ENCODE data around the gene HOXB6.

HOXB6 gene

GRCh38 chr17:48628649-48629410 is 24.0 kb upstream of the HOXB6 start:
- H3K4me3 ChIP-seq (ENCODE audit: low read depth, low read length), result no peak overlapping the region
- no peak for DNase-seq (ENCODE audit: low read depth)
- no peak for TF ChIP-seq CTCF (IDR thresholded peaks at IDR 0.05; ENCODE audit: control insufficient read depth, extremely low read depth, insufficient read depth)

- no peak overlapping the region for H3K4me3 ChIP-seq (ENCODE audit: low read depth, low read length)
- TF ChIP-seq CTCF (IDR thresholded peaks at IDR 0.05; ENCODE audit: control insufficient read depth, extremely low read depth, insufficient read depth), result no peak
- no peak for DNase-seq (ENCODE audit: low read depth)
Observed at GRCh38 chr17:48627623-48628521, 23.1 kb upstream of the HOXB6 start.

- TF ChIP-seq CTCF (IDR thresholded peaks at IDR 0.05; ENCODE audit: control insufficient read depth, extremely low read depth, insufficient read depth), result no peak
- DNase-seq (ENCODE audit: low read depth), result no peak
- no peak overlapping the region for H3K4me3 ChIP-seq (ENCODE audit: low read depth, low read length)
Observed at GRCh38 chr17:48627118-48627597, 22.4 kb upstream of the HOXB6 start.

- H3K4me3 ChIP-seq (ENCODE audit: low read depth, low read length), result peak within 1 kb of the TSS; percentile 46
- no peak for DNase-seq (ENCODE audit: low read depth)
- no peak for TF ChIP-seq CTCF (IDR thresholded peaks at IDR 0.05; ENCODE audit: control insufficient read depth, extremely low read depth, insufficient read depth)
Observed at GRCh38 chr17:48626245-48627117, 21.7 kb upstream of the HOXB6 start, which contains the start of gene HOXB9. Gene HOXB9, minus strand, starts transcription at chr17:48626358. Its CDS starts 89 bp downstream, at chr17:48626269.

GRCh38 chr17:48625495-48626244 is 20.9 kb upstream of the HOXB6 start:
- H3K4me3 ChIP-seq (ENCODE audit: low read depth, low read length), result peak overlapping the region; percentile 46
- TF ChIP-seq CTCF (IDR thresholded peaks at IDR 0.05; ENCODE audit: control insufficient read depth, extremely low read depth, insufficient read depth), result no peak
- peak; percentile 15 for DNase-seq (ENCODE audit: low read depth)

Measured in LNCaP clone FGC (cell line).